Mucosa of gallbladder (tissue), 1 donor: ENCODE results near the gene PRRC1. TPM values are rescaled to one million over a fixed set of nuclear protein-coding genes. Genes with fewer than 3 reads are reported as not detected.

Source experiments
- total RNA-seq: library from RNA; stranded (reverse); gene quantifications from one replicate; pipeline ENCODE4 v1.2.1, GENCODE V29; 2021
- donor health status: DM: no; HTN: no; CAD: no.

The PRRC1 gene
- total RNA-seq, 1 donor from 2014 or later: 59.8 TPM

Other genes starting within 250 kb of the PRRC1 start
- gene MEGF10, start 226.8 kb upstream of the PRRC1 start, total RNA-seq: 0.63 TPM
- gene CTXN3, start 131.4 kb downstream of the PRRC1 start, total RNA-seq: not detected
- gene CCDC192, start 185.8 kb downstream of the PRRC1 start, total RNA-seq: not detected